Heart left ventricle (tissue), 16 donors: ENCODE measurements around the gene PRPF19. TPM values are rescaled to one million over a fixed set of nuclear protein-coding genes. Genes with fewer than 3 reads are reported as not detected.

Experiments used
- ATAC-seq, 4 donors: fragments of 200-7000 bp; cut with Tn5 transposase; one replicate each; pipeline ENCODE4 v1.9.1; 2020 to 2022; ENCODE audit warnings: moderate library complexity in 4 of 4, mild to moderate bottlenecking in 3 of 4, moderate number of reproducible peaks in 1 of 4
- DNase-seq, 5 donors: peaks; one replicate each; pipeline ENCODE4 v3.0.0-alpha.2; 2020
- H3K27ac ChIP-seq, 12 donors: fragments of 200-600 bp; sonication (generic) in 4 of 12; one replicate each; pipeline versions ENCODE4 v1.5.0 to v1.8.0; 2016 to 2022; ENCODE audit warnings: mild to moderate bottlenecking in 2 of 12
- H3K27me3 ChIP-seq, 9 donors: fragments of 200-600 bp; sonication (generic) in 2 of 9; one replicate each; pipeline versions ENCODE4 v1.5.1 to v1.8.0; 2016 to 2022; ENCODE audit warnings: mild to moderate bottlenecking in 3 of 9
- H3K36me3 ChIP-seq, 9 donors: fragments of 200-600 bp; sonication (generic) in 2 of 9; one replicate each; pipeline versions ENCODE4 v1.5.0 to v1.8.0; 2018 to 2022; ENCODE audit warnings: mild to moderate bottlenecking in 2 of 9
- H3K4me1 ChIP-seq, 12 donors: fragments of 200-600 bp; sonication (generic) in 4 of 12; one replicate each; pipeline versions ENCODE4 v1.5.0 to v1.8.0; 2016 to 2022; ENCODE audit warnings: mild to moderate bottlenecking in 3 of 12
- H3K4me3 ChIP-seq, 12 donors: fragments of 200-600 bp; sonication (generic) in 4 of 12; one replicate each; pipeline versions ENCODE4 v1.5.0 to v1.8.0; 2017 to 2022; ENCODE audit warnings: mild to moderate bottlenecking in 9 of 12, moderate library complexity in 4 of 12
- H3K9me3 ChIP-seq, 12 donors: fragments of 200-600 bp; sonication (generic) in 4 of 12; one replicate each; pipeline versions ENCODE4 v1.5.0 to v1.8.0; 2016 to 2022; ENCODE audit warnings: mild to moderate bottlenecking in 1 of 12
- POLR2A ChIP-seq, 2 donors: fragments of 450-650 bp; IDR thresholded peaks; one replicate each; pipeline ENCODE4 v1.6.1; 2017; ENCODE audit warnings: antibody characterized with exemption in 2 of 2, mild to moderate bottlenecking in 2 of 2, moderate library complexity in 2 of 2
- WGBS, 4 donors: extraction: QIAGEN DNeasy Blood & Tissue Kit in 2 of 4; methylation state at CpG; one replicate each; pipeline versions ENCODE4 v1.1.5 to v1.1.7; 2013 to 2018; 5-methylcytosine and 5-hydroxymethylcytosine counted together
- intact Hi-C, 10 donors: fragments of 100-400 bp; cut with DNase I; formaldehyde crosslinking; loops; one replicate each; pipeline versions ENCODE4 v1.11.1 to v1.14.2; 2022
- polyA plus RNA-seq, 2 donors: library from polyadenylated mRNA; stranded (reverse); fragments of 200-250 nt; gene quantifications; one replicate each; pipeline ENCODE4 v1.2.3, GENCODE V29; 2013
- total RNA-seq, 9 donors: library from RNA; depleted of rRNA in 2 of 9; stranded (reverse); fragments of >200 nt in 2 of 9; fragmentation: NEBNext Ultra II Directional in 3 of 9; extraction: Animal tissue kit (Norgen Biotek cat#: 25700) in 3 of 9; gene quantifications; one replicate each; pipeline versions ENCODE4 v1.1.0 to v1.2.4, GENCODE V29; 2016 to 2023
- TF ChIP-seq, protein P1 (sequence below), 12 donors: fragments of 200-600 bp; sonication (generic) in 4 of 12; IDR thresholded peaks; one replicate each; pipeline versions ENCODE4 v1.5.0 to v1.8.0; 2018 to 2022; ENCODE audit warnings: antibody characterized with exemption in 12 of 12, mild to moderate bottlenecking in 5 of 12
- donor health status: ischemic (EF 13 %, LVEDD 7.1; RV severe dilation, severe dysfunction).
- donor health status: healthy with polysubstance abuse.
- donor health status: DM: no; HTN: yes; CAD: no.
- donor health status: DM: no; HTN: no; CAD: no.
- donor health status: ischemic (EF 25% LVEDD 6.9; RV normal size, moderate dysfunction).
- donor health status: ischemic (EF 25% LVEDD 5.7; RV mildly dilated, moderate dysfunction).
- donor health status: healthy.
- donor health status: DM: yes; HTN: yes; CAD: no.
- donor health status: ischemic (EF 35%, LVEDD 5.7; RV mildly dilated, moderate dysfunction).
- donor health status: nonischemic (EF 11% LVEDD 7.7; RV severe dilation, severe dysfunction).
- donor health status: DM: yes; HTN: yes; CAD: no.
- donor health status: PGD.
- donor health status: ischemic (EF 29% LVEDD 5.4; RV normal size, mild dysfunction).
- donor health status: nonischemic (EF 23%, LVEDD 6.1; RV moderate dilation, normal function).

The PRPF19 gene
- total and polyA plus RNA-seq, 11 donors = 30.8 to 72.0 (median 40.8) TPM

DNA sequence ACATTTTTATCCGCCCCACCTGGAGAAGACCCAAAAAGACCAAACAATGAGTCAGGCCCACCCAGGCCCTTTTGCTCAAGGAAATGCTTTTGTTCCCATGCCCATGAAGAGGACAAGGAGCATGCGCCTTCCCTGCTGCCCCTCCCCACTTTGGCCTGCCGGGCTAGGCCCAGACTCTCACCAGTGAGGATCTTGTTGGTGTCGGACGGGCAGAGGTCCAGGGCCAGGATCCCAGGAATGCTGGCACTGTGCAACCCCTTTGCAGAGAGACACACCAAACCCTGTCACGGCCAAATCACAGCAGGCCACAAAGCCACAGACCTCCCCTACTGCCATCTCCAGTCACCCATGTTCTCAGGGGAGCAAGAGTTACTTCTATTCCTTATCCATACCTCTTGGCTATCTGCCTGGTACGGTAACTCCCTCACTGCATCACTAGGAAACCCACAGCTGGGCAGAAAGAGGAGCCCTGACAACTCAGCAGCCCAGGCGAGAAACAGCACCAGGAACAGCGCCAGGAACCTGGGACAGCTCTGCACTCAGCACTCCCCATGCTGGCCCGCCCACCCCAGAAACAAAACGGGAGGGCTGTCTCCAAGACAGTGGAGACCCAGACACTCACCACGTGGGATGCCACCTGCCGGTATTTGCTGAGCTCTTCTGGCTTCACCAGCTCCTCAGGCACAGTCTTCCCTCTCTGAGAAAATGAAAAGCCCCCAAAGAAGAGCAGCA lies 5.5 kb downstream of the PRPF19 start:
- Histone ChIP-seq H3K27me3 (no peaks in the 10 kb centered on the region), H3K4me1 (peaks cover 8 to 31% (median 20%) of the 10 kb centered on the region in 12 donors), H3K36me3 (peaks cover 4 to 85% (median 78%) of the 10 kb centered on the region in 9 donors), H3K4me3 (no peak overlapping the region), H3K27ac (no peak overlapping the region), H3K9me3 (no peaks in the 10 kb centered on the region)
- peak; percentile 6 to 56 (median 26) for ATAC-seq
- 63 to 76% (median 72%) methylated on average over 9 to 13 of the region's 13 CpGs for WGBS, 4 donors
- intact Hi-C loops = loop anchor here in 1 of 10 donors (5.0 to 10.0 kb wide), 2 partner anchors 129 to 234 kb away; no protein-coding TSS in a partner anchor
- no peak for TF ChIP-seq POLR2A (IDR thresholded peaks at IDR 0.05)
- TF ChIP-seq, protein P1, sequence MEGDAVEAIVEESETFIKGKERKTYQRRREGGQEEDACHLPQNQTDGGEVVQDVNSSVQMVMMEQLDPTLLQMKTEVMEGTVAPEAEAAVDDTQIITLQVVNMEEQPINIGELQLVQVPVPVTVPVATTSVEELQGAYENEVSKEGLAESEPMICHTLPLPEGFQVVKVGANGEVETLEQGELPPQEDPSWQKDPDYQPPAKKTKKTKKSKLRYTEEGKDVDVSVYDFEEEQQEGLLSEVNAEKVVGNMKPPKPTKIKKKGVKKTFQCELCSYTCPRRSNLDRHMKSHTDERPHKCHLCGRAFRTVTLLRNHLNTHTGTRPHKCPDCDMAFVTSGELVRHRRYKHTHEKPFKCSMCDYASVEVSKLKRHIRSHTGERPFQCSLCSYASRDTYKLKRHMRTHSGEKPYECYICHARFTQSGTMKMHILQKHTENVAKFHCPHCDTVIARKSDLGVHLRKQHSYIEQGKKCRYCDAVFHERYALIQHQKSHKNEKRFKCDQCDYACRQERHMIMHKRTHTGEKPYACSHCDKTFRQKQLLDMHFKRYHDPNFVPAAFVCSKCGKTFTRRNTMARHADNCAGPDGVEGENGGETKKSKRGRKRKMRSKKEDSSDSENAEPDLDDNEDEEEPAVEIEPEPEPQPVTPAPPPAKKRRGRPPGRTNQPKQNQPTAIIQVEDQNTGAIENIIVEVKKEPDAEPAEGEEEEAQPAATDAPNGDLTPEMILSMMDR (IDR thresholded peaks at IDR 0.05) = no peak
- DNase-seq = no peak

DNA sequence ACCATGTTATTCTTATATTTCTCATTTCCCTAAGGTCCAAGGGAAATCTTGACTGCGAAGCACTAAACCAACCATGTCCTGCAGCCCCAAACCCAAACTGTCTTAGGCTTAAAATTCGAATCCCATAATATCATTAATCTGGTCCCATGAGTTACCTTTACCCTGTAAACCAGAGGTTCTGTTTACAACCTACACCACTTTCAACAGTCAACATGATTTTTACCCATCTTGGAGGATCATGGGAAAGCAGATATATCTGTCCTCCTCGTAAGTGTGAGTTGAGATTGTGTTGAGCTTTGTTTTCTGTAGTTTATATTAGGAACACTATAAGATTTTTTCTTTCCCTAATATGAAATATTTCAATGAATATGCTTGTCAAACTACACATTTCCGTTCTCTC lies 6.4 kb downstream of the PRPF19 start:
- H3K27ac ChIP-seq = no peak overlapping the region
- no peaks in the 10 kb centered on the region for H3K27me3 ChIP-seq
- intact Hi-C loops = loop anchor here (1.0 to 10.0 kb wide), 7 partner anchors 68 to 235 kb away; no protein-coding TSS in a partner anchor
- no peak for ATAC-seq
- H3K9me3 ChIP-seq = no peaks in the 10 kb centered on the region
- TF ChIP-seq POLR2A (IDR thresholded peaks at IDR 0.05) = no peak
- TF ChIP-seq, protein P1 (IDR thresholded peaks at IDR 0.05) = no peak
- no peak overlapping the region for H3K4me3 ChIP-seq
- peaks cover 2 to 22% (median 11%) of the 10 kb centered on the region in 12 donors for H3K4me1 ChIP-seq
- no peak for DNase-seq
- peaks cover 4 to 94% (median 87%) of the 10 kb centered on the region in 9 donors for H3K36me3 ChIP-seq
- 65 to 78% (median 71%) methylated on average over 4 of the region's 4 CpGs for WGBS, 4 donors

DNA sequence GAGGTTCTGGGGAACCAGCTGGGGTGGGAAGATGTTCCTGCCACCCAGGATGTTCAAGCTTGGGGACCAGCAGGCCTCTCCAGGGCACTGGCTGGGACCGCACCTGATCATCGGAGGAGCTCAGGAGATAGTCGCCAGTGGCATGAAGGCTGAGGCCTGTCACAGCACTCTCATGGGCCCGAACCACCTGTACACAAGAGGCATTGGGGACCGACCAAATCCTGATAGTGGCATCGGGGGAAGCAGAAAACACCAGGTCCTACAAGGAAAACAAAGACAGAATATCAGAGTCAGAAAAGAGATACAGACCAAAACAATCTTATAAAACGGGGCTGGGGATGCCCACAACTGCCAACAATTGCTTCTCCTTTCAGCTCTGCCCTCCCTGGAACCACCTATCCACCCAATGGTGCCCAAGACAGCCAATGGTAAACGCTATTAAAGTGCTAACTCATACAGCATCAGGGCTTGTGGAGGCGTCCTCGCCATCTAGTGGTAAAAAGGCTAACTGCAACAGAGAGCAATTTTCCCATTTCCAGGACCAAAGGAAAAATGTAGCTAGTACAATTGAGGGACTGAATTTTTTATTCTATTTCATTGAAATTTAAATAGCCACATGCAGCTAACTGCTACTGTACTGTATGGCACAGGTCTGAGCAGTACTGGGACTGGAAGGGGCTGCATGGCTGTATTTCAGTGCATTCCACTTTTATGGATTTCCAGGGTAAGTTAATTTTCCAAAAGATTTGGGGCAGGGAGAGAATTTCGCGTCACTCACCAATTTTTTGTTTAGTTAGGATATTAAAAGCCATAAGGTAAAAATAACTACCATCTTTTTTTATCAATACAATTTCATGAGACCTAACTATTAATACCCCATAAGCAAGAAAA lies 7.1 kb downstream of the PRPF19 start:
- no peak overlapping the region for H3K27ac ChIP-seq
- DNase-seq (no peak), ATAC-seq (peak in 3 of 4 donors; percentile 69 to 70 (median 70))
- TF ChIP-seq, protein P1 (IDR thresholded peaks at IDR 0.05) = peak; percentile 90 to 98 (median 94)
- TF ChIP-seq POLR2A (IDR thresholded peaks at IDR 0.05) = no peak
- H3K4me3 ChIP-seq = no peak overlapping the region
- no peaks in the 10 kb centered on the region for H3K9me3 ChIP-seq
- peaks cover 4 to 100% (median 94%) of the 10 kb centered on the region in 9 donors for H3K36me3 ChIP-seq
- 55 to 61% (median 58%) methylated on average over 12 of the region's 12 CpGs for WGBS, 4 donors
- intact Hi-C loops = loop anchor here (1.0 to 5.0 kb wide), 6 partner anchors 67 to 127 kb away; no protein-coding TSS in a partner anchor
- no peaks in the 10 kb centered on the region for H3K27me3 ChIP-seq
- peaks cover 0 to 15% (median 5%) of the 10 kb centered on the region in 12 donors for H3K4me1 ChIP-seq
